Astrocyte of the cerebellum (primary cell): ENCODE data around the gene PKNOX2.

Experiments
- DNase-seq: peaks from one replicate; pipeline ENCODE4 v3.0.0-alpha.2; 2011; ENCODE audit warnings: low read depth
- H3K4me3 ChIP-seq: 2 replicates; pipeline ENCODE4 v1.5.1; 2011; ENCODE audit warnings: mild to moderate bottlenecking, low read depth, low read length, moderate library complexity
- in situ Hi-C: cut with HindIII; loops from 2 replicates; pipeline ENCODE4 v1.10.0; 2017; ENCODE audit warnings: low sequenced_read_pairs
- TF ChIP-seq, protein P1 (sequence below): IDR thresholded peaks from 2 replicates; pipeline ENCODE4 v1.5.1; 2012; ENCODE audit warnings: low read length, low read depth, moderate library complexity, mild to moderate bottlenecking; ENCODE audit errors: missing control alignments

PKNOX2 gene

DNA sequence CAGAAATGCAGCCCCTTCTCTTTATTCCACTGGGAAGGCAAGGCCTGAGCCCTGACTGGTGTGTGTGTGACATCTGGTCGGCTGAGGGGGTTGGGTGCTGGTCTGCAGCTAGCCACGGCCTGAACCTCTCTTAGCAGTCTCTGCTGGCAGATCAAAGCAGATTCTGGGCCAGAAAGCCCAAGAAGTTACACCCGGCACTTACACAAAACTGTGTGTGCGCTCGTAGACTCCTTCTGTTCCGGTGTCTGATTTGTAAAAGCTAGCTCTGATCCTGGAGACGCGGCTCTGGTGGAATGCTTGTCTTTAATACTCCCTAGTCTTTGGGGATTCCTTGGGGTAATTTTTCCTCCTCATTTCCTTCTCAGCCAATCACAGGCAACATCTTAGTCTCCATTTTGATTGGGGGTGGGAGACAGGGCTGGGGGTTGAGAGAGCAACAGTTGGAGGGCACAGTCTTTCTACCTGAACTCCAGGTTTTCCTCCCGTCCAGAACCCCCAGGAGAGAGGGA lies 5.5 kb downstream of the PKNOX2 start:
- in situ Hi-C loops, result no loop called here
- no peak for DNase-seq
- TF ChIP-seq, protein P1, sequence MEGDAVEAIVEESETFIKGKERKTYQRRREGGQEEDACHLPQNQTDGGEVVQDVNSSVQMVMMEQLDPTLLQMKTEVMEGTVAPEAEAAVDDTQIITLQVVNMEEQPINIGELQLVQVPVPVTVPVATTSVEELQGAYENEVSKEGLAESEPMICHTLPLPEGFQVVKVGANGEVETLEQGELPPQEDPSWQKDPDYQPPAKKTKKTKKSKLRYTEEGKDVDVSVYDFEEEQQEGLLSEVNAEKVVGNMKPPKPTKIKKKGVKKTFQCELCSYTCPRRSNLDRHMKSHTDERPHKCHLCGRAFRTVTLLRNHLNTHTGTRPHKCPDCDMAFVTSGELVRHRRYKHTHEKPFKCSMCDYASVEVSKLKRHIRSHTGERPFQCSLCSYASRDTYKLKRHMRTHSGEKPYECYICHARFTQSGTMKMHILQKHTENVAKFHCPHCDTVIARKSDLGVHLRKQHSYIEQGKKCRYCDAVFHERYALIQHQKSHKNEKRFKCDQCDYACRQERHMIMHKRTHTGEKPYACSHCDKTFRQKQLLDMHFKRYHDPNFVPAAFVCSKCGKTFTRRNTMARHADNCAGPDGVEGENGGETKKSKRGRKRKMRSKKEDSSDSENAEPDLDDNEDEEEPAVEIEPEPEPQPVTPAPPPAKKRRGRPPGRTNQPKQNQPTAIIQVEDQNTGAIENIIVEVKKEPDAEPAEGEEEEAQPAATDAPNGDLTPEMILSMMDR, result no peak
- no peak overlapping the region for H3K4me3 ChIP-seq

DNA sequence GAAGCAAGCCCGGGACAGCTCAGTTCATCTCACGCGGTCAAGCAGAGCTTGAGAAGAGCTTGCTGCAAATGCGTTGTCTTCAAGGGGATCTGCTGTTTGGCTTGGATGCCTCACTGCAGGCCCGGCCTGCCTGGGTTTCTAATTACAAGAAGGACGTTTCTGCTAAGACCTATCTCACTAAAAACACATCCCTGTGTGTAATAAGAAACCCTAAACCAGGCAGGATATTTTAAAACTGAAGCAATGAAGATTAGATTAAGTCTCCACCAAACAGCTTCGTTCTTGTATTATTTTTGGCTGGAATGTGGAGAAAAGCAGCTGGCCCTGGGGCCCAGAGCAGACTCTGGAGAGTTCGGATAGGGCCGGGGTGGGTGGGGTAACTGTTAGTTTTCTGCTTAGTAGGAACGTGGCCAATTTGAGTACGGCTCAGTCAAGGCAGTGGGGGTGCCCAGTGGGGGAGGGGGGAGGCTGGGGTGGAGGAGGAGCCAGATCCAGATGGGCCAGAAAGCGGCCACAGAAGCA lies 6.0 kb downstream of the PKNOX2 start:
- peak; percentile 53 for DNase-seq
- TF ChIP-seq, protein P1, result no peak
- no peak overlapping the region for H3K4me3 ChIP-seq
- in situ Hi-C loops, result no loop called here

DNA sequence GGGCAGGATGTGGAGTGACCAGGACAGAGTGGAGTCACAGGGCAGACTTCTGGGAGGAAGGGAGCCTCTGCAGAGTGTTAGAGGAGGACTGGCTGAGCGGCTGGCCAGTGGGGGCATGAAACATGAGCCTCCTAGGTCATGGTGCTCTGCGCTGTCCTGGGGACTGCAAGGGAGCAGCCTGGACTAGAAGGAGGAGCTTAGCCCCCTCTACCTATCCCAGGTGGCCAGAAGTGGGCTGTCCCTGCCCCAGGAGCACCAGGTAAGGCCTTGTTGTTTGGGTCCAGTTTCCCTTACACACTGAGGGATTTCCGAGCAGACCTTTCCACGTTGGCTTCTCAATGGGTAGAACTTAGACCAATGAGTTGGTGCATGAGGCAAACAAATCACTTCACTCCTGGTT lies 7.4 kb downstream of the PKNOX2 start:
- no peak overlapping the region for H3K4me3 ChIP-seq
- DNase-seq, result no peak
- in situ Hi-C loops, result no loop called here
- TF ChIP-seq, protein P1, result no peak

DNA sequence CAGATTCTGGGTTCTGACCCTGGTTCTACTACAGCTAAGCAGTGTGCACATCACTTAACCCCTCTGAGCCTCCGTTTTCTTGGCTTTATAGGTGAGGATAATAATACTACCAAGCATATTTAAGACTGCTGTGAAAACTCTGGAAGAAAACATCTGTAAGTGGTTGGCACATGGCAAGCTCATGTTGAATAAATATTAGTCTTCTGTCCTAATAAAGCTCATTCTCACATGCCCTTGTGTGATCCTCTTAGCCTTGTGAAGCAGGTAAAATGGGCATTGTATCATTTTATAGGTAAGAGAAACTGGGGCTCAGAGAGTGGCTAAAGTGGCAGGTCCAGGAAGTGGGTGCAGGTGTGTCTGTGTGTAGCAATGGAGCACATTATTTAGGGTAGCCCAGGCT lies 8.5 kb downstream of the PKNOX2 start:
- in situ Hi-C loops, result no loop called here
- no peak overlapping the region for H3K4me3 ChIP-seq
- TF ChIP-seq, protein P1, result no peak
- DNase-seq, result no peak

DNA sequence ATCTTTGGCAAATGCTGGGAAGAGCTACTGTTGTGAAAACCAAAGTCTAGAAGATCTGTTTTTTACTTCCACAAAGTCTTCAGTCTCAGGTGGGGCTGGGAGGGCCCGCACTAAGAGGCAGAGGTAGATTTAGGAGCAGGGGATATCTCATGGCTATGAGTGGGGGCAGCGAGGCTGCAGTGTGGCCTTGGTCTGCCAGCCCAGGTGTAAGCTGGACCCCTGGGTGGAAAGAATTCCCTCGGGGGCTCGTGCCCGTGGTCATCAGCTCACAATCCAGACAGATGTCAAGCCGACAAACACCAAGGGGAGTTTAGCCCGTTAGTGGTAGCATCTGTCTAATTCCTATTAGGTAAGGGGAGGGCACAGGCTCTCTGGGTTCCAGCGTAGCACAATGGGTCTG lies 9.0 kb downstream of the PKNOX2 start:
- in situ Hi-C loops, result no loop called here
- TF ChIP-seq, protein P1, result no peak
- DNase-seq, result no peak
- H3K4me3 ChIP-seq, result no peak overlapping the region

DNA sequence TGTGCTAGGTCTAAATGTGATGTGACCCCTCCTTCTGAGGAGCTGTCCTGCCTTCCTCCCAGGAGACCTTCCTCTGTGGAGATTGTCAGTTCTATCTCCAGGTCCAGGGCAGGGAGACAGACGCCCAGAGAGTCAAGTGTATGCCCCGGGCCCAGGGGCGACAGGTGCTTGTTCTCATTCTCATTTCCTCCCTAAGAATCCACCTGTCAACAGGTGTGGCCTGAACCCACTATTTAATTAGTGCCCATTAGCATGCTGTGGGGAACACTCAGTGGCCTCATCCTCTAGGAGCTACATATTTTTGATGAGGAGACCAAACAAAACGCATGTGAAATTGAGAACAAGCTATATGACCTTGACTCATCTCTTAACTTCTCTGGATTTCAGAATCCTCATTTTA lies 9.5 kb downstream of the PKNOX2 start:
- TF ChIP-seq, protein P1, result no peak
- DNase-seq, result no peak
- H3K4me3 ChIP-seq, result no peak overlapping the region
- in situ Hi-C loops, result no loop called here
